Heart left ventricle (tissue), 16 donors: Measurements from ENCODE around the gene GATAD2B. TPM values are rescaled to one million over a fixed set of nuclear protein-coding genes. Genes with fewer than 3 reads are reported as not detected.
"Not testable (repeated sequence)": the region's sequence is repeated elsewhere in the genome, so short reads cannot be mapped to it uniquely, and the experiment has no call there.

Experiments
- ATAC-seq, 4 donors: fragments of 200-7000 bp; cut with Tn5 transposase; one replicate each; pipeline ENCODE4 v1.9.1; 2020 to 2022; ENCODE audit warnings: moderate library complexity in 4 of 4, mild to moderate bottlenecking in 3 of 4, moderate number of reproducible peaks in 1 of 4
- DNase-seq, 5 donors: peaks; one replicate each; pipeline ENCODE4 v3.0.0-alpha.2; 2020
- H3K27ac ChIP-seq, 12 donors: fragments of 200-600 bp; sonication (generic) in 4 of 12; one replicate each; pipeline versions ENCODE4 v1.5.0 to v1.8.0; 2016 to 2022; ENCODE audit warnings: mild to moderate bottlenecking in 2 of 12
- H3K27me3 ChIP-seq, 9 donors: fragments of 200-600 bp; sonication (generic) in 2 of 9; one replicate each; pipeline versions ENCODE4 v1.5.1 to v1.8.0; 2016 to 2022; ENCODE audit warnings: mild to moderate bottlenecking in 3 of 9
- H3K36me3 ChIP-seq, 9 donors: fragments of 200-600 bp; sonication (generic) in 2 of 9; one replicate each; pipeline versions ENCODE4 v1.5.0 to v1.8.0; 2018 to 2022; ENCODE audit warnings: mild to moderate bottlenecking in 2 of 9
- H3K4me1 ChIP-seq, 12 donors: fragments of 200-600 bp; sonication (generic) in 4 of 12; one replicate each; pipeline versions ENCODE4 v1.5.0 to v1.8.0; 2016 to 2022; ENCODE audit warnings: mild to moderate bottlenecking in 3 of 12
- H3K4me3 ChIP-seq, 12 donors: fragments of 200-600 bp; sonication (generic) in 4 of 12; one replicate each; pipeline versions ENCODE4 v1.5.0 to v1.8.0; 2017 to 2022; ENCODE audit warnings: mild to moderate bottlenecking in 9 of 12, moderate library complexity in 4 of 12
- H3K9me3 ChIP-seq, 12 donors: fragments of 200-600 bp; sonication (generic) in 4 of 12; one replicate each; pipeline versions ENCODE4 v1.5.0 to v1.8.0; 2016 to 2022; ENCODE audit warnings: mild to moderate bottlenecking in 1 of 12
- CTCF ChIP-seq, 12 donors: fragments of 200-600 bp; sonication (generic) in 4 of 12; IDR thresholded peaks; one replicate each; pipeline versions ENCODE4 v1.5.0 to v1.8.0; 2018 to 2022; ENCODE audit warnings: antibody characterized with exemption in 12 of 12, mild to moderate bottlenecking in 5 of 12
- POLR2A ChIP-seq, 2 donors: fragments of 450-650 bp; IDR thresholded peaks; one replicate each; pipeline ENCODE4 v1.6.1; 2017; ENCODE audit warnings: antibody characterized with exemption in 2 of 2, mild to moderate bottlenecking in 2 of 2, moderate library complexity in 2 of 2
- WGBS, 4 donors: extraction: QIAGEN DNeasy Blood & Tissue Kit in 2 of 4; methylation state at CpG; one replicate each; pipeline versions ENCODE4 v1.1.5 to v1.1.7; 2013 to 2018; 5-methylcytosine and 5-hydroxymethylcytosine counted together
- intact Hi-C, 10 donors: fragments of 100-400 bp; cut with DNase I; formaldehyde crosslinking; loops; one replicate each; pipeline versions ENCODE4 v1.11.1 to v1.14.2; 2022
- polyA plus RNA-seq, 2 donors: library from polyadenylated mRNA; stranded (reverse); fragments of 200-250 nt; gene quantifications; one replicate each; pipeline ENCODE4 v1.2.3, GENCODE V29; 2013
- total RNA-seq, 9 donors: library from RNA; depleted of rRNA in 2 of 9; stranded (reverse); fragments of >200 nt in 2 of 9; fragmentation: NEBNext Ultra II Directional in 3 of 9; extraction: Animal tissue kit (Norgen Biotek cat#: 25700) in 3 of 9; gene quantifications; one replicate each; pipeline versions ENCODE4 v1.1.0 to v1.2.4, GENCODE V29; 2016 to 2023
- donor health status: ischemic (EF 13 %, LVEDD 7.1; RV severe dilation, severe dysfunction).
- donor health status: healthy with polysubstance abuse.
- donor health status: DM: no; HTN: yes; CAD: no.
- donor health status: DM: no; HTN: no; CAD: no.
- donor health status: ischemic (EF 25% LVEDD 6.9; RV normal size, moderate dysfunction).
- donor health status: ischemic (EF 25% LVEDD 5.7; RV mildly dilated, moderate dysfunction).
- donor health status: healthy.
- donor health status: DM: yes; HTN: yes; CAD: no.
- donor health status: ischemic (EF 35%, LVEDD 5.7; RV mildly dilated, moderate dysfunction).
- donor health status: nonischemic (EF 11% LVEDD 7.7; RV severe dilation, severe dysfunction).
- donor health status: DM: yes; HTN: yes; CAD: no.
- donor health status: PGD.
- donor health status: ischemic (EF 29% LVEDD 5.4; RV normal size, mild dysfunction).
- donor health status: nonischemic (EF 23%, LVEDD 6.1; RV moderate dilation, normal function).

The GATAD2B gene
- total and polyA plus RNA-seq, 11 donors = 5.6 to 53.9 (median 34.5) TPM

- Histone ChIP-seq H3K27ac (peak overlapping the region; percentile 96 to 99 (median 98)), H3K36me3 (peaks cover 0 to 17% (median 0%) of the 10 kb centered on the region in 9 donors), H3K4me1 (peaks cover 0 to 27% (median 17%) of the 10 kb centered on the region in 12 donors), H3K27me3 (no peaks in the 10 kb centered on the region), H3K4me3 (peak overlapping the region; percentile 24 to 81 (median 68)), H3K9me3 (no peaks in the 10 kb centered on the region)
- 0 to 1% (median 0%) methylated on average over 56 to 61 of the region's 61 CpGs for WGBS, 4 donors
- DNase-seq = peak; percentile 90 to 97 (median 93)
- ATAC-seq = peak; percentile 93 to 98 (median 98)
- intact Hi-C loops = no loop called here
- peak in 1 of 2 donors; percentile 93 for TF ChIP-seq POLR2A (IDR thresholded peaks at IDR 0.05)
- peak in 2 of 12 donors; percentile 8 to 25 for TF ChIP-seq CTCF (IDR thresholded peaks at IDR 0.05)
Observed at GRCh38 chr1:153783233-153784190, 139.3 kb downstream of the GATAD2B start.

- H3K9me3 ChIP-seq, DNase-seq, intact Hi-C loops, ATAC-seq, H3K27me3 ChIP-seq: not testable (repeated sequence)
- H3K4me1 ChIP-seq = peaks cover 0 to 36% (median 24%) of the 10 kb centered on the region in 12 donors
- H3K27ac ChIP-seq = peak overlapping the region; percentile 96 to 99 (median 98)
- peaks cover 0 to 21% (median 0%) of the 10 kb centered on the region in 9 donors for H3K36me3 ChIP-seq
- 91 to 94% (median 93%) methylated on average over 8 of the region's 8 CpGs for WGBS, 4 donors
- H3K4me3 ChIP-seq = peak overlapping the region in 9 of 12 donors; percentile 66 to 81 (median 69)
Observed at GRCh38 chr1:153782648-153783047, 140.1 kb downstream of the GATAD2B start.

GRCh38 chr1:153780551-153780950 lies 142.2 kb downstream of the GATAD2B start:
- peaks cover 0 to 22% (median 0%) of the 10 kb centered on the region in 9 donors for H3K36me3 ChIP-seq
- H3K4me1 ChIP-seq = peaks cover 5 to 57% (median 42%) of the 10 kb centered on the region in 12 donors
- H3K9me3 ChIP-seq = no peaks in the 10 kb centered on the region
- no peak for TF ChIP-seq CTCF (IDR thresholded peaks at IDR 0.05)
- no peak for TF ChIP-seq POLR2A (IDR thresholded peaks at IDR 0.05)
- no peak overlapping the region for H3K4me3 ChIP-seq
- ATAC-seq = no peak
- no peak overlapping the region for H3K27ac ChIP-seq
- intact Hi-C loops = no loop called here
- 62 to 81% (median 73%) methylated on average over 4 of the region's 4 CpGs for WGBS, 4 donors
- H3K27me3 ChIP-seq = no peaks in the 10 kb centered on the region
- DNase-seq = peak in 1 of 5 donors; percentile 24

- intact Hi-C loops = no loop called here
- peaks cover 5 to 63% (median 43%) of the 10 kb centered on the region in 12 donors for H3K4me1 ChIP-seq
- ATAC-seq (no peak), DNase-seq (peak in 2 of 5 donors; percentile 16 to 35)
- H3K27ac ChIP-seq = peak overlapping the region in 1 of 12 donors; percentile 14
- no peaks in the 10 kb centered on the region for H3K27me3 ChIP-seq
- H3K9me3 ChIP-seq = no peaks in the 10 kb centered on the region
- 43 to 51% (median 46%) methylated on average over 17 of the region's 17 CpGs for WGBS, 4 donors
- peaks cover 0 to 22% (median 0%) of the 10 kb centered on the region in 9 donors for H3K36me3 ChIP-seq
- H3K4me3 ChIP-seq = no peak overlapping the region
- no peak for TF ChIP-seq CTCF (IDR thresholded peaks at IDR 0.05)
- no peak for TF ChIP-seq POLR2A (IDR thresholded peaks at IDR 0.05)
Observed at GRCh38 chr1:153779781-153780541, 142.8 kb downstream of the GATAD2B start.
